NOMO-1 treated with DMSO at 0.1 percent for 48 hours (cell line): ENCODE data around the gene ARHGAP23.

Experiments used
- DNase-seq: peaks from one replicate; lab custom pipeline; 2025; ENCODE audit not compliant: unreplicated experiment; lab: John Stamatoyannopoulos, UW

Gene ARHGAP23

DNA sequence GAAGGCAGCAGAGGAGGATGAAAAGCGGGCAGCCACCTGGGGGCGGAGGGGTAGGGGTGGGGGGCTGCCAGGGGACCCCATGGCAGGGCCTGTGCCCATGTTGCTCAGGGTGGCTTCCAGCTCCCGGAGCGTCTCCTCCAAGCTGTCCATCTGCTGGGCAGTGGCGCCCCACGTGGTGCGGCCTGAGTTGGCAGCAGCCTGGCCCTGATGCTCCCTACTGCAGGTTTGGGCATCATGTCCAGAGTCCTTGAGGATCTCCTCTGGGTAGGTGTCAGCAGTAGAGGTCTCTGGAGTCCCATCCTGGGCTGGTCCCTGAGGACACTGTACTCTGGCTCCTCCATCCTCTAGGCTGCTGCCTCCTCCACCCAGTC is 116.6 kb downstream of the ARHGAP23 start:
- no peak for DNase-seq

DNA sequence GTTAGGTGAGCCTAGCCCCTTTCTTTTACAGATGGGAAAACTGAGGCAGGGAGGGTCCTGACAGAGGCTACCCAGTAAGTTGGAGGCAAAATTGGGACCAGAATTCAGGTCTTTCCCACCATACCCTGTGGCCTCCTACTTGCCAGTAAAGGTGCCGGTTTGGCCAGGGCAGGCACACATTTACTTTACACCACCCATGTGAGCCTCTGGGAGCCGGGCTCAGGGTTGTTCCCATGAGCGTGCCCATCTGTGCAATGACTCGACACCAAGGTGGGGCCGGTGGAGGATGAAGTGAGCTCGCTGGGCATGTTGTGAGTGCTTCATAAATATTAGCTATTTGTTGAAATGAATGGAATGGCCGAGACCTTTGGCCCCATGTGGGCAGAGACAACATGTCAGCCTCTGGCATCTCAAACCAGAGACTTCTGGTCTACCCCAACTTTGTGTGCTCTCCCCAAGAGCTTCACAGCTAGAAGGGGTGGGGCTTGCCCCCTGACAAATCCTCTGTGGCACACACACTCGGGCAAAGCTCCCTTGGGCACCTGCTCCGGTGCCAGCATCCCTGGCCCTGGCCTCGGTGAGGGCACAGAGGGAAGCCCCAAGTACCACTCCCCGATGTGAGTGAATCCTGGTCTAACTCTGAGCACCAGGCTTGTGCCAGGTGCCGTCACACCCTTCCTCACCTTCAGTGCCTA is 117.4 kb downstream of the ARHGAP23 start:
- DNase-seq, result no peak

DNA sequence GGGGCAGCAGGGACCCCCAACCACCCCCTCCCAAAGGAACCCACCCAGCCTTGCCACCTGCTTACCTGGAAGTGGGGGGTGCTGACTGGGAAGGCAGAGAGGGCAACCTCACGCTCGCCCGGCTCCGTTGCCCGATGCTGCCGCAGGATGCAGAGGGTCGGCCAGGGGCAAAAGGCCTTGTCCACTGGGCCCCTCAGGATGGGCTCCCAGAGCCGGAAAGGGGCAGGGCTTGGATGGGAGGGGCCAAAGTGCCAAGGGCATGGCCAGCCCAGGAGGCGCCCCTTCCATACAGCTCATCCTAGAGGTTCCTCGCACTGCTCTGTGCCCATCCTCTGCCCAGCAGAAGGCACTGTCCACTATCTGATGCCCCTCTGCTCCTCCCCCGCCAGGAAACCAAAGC is 118.1 kb downstream of the ARHGAP23 start:
- DNase-seq, result no peak

DNA sequence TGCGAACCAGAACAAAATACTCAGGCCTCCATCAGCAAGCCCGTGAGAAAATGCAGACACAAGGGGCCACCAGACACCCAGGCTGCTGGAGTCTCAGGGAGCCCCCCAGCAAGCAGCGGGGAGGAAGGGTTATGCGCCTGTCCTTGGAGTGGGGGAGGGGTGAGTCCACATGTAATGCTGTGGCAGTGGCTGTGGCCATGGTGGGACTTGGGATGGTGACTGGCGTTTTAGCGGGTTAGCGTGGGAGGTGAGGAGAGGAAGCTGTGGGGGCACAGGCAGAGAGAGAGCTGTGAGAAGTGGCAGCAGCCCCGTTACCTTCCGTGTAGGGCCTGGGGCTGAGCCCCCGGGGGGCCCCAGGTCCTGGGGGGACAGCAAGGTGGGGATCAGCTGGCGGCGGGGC is 119.2 kb downstream of the ARHGAP23 start:
- DNase-seq, result no peak

DNA sequence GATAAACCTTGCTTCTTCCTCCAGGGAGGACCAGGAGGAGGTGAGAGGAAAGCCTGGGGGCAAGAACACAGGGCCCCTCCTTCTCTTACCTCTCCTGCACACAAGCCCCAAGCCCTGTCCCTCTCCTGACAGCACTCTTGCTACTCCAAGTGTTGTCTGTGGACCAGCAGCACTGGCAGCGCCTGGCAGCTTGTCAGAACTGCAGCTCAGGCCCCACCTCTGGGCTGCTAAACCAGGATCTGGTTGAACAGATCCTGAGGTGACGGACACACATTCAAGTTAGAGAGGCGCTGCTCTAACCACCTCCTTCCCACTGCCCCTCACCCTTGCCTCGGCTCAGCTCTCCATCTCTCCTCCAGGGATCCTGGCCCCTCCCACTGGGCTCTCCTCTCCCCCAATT is 121.0 kb downstream of the ARHGAP23 start:
- no peak for DNase-seq

DNA sequence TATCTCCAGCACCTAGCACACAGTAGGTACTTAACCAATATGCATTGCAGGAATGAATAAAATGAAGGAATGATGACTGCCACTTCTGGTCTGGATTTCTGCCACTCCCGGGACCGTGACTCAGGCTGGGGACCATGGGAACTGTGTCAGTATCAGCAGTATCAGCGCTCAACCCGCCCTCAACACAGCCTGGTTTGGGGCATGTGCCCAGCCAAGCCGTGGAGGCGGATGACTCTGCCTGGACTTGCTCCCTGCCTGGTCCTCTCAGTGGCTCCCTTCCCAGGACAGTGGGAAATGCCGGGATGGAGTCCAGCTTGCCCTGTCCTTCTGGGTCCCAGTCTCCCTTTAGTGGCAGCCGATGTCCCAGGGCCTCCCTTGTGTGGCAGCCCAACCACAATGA is 122.4 kb downstream of the ARHGAP23 start:
- no peak for DNase-seq

DNA sequence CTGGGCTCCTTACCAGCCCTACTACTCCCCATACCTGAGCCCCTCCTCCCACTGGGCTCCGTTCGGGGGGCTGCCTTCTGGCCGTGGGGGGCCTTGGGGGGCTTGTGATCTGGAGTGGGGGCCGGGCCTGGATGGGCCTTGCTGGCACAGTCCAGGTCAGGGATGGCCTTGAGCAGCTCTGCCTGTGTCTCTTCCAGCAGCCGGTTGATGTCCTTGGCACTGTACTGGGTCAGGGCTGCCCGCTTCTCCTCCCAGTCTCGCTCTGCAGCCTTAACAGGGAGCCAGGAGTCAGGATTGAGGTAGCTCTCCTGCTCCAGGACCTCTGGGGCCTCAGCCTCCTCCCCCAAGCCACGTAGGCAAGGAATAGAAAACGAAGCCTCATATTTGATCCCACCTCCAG is 122.9 kb downstream of the ARHGAP23 start:
- no peak for DNase-seq

DNA sequence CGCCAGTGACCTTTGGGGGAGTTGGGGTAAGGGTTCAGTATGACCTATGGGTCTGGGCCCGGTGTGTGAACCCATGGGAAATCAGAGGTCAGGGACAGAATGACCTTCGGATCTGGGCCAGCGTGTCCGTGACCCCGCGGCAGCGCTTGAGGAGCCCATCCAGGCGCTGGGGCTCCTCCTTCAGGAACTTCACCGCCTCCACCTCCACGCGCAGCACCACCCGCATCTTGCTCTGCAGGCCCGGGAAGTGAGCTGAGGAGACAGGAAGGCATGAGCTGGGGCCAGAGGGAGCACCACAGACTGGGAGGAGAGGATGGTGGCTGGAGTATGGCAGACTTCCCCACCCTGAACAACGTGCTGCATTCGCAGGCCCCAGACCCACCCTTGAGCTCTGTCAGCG is 124.1 kb downstream of the ARHGAP23 start:
- DNase-seq, result no peak

DNA sequence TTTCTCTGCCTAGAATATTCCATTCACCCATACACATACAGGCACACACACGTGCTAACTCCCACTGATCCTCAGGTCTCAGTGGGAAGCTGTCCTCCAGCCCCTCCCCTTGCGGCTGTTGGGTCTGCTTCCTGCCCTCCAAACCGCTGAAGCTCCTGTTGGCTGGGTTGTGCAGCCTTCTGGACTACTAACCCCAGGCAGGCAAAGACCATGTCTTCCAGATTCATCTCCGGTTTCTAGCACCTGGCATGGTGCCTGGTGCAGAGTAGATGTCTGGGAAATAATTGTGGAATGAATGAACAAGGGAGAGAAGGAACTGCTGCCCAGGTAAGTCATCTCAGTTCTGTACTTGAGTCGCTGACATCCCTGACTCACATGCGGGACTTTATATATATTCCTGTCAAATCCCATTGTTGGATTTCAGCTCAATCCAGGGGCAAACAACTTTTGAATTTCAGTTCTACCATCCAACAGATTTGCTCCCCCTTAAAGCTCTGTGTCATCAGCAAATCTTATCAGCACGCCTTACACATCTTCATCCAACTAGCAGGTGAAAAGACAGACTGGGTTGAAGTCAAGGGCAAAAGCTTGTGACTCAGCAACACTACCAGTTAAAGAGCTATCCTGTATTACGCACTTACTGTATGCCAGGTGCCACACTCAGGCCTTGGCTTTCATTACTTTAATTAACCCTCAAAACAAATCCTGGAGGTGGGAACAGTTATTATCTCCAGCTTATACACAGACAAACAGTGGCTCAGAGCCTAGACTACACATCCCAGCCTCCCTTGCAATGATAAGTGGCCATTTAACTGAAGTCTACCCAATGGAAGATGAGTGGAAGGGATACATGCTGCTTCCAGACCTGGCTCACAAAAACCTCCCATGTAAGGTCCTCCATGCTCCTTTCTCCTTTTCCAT is 126.4 kb downstream of the ARHGAP23 start:
- DNase-seq, result no peak

DNA sequence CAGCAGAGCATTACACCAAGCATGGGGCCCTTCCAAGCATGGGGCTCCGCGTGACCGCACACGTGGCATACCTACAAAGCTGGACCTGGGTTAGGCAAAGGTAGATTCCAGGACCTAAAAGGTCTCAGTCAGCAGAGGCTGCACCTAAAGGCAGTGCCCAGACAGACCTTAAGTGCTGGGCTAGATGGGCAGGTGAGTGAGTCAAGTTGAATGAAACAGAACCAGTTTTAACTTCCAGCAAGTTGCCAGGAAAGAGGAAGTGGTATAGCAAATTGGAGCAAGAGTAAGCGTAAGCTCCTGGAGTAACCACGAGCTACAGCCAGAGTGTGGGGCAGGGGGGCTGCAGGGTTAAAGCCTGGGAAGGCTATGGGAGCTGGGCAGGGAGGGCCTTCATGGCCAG is 128.0 kb downstream of the ARHGAP23 start:
- peak; percentile 63 for DNase-seq

DNA sequence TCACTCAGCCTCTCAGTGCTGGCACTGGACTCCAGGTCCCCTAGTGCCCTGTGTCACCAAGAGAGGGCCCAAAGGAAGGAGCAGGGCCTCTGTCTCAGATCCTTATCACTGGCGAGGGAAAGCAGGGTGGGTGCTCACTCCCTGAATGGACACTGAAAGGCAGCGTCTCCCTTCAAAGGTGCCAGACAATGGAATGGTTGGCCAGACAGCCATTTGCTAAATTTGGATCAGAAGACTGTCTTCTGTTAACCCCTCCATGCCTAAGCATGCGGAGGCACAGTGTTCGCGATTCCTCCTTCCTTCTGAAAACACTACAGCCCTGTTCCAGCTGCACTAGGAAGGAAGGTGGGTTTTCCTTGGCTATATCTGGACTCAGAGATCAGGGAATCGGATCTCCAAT is 129.1 kb downstream of the ARHGAP23 start:
- no peak for DNase-seq

DNA sequence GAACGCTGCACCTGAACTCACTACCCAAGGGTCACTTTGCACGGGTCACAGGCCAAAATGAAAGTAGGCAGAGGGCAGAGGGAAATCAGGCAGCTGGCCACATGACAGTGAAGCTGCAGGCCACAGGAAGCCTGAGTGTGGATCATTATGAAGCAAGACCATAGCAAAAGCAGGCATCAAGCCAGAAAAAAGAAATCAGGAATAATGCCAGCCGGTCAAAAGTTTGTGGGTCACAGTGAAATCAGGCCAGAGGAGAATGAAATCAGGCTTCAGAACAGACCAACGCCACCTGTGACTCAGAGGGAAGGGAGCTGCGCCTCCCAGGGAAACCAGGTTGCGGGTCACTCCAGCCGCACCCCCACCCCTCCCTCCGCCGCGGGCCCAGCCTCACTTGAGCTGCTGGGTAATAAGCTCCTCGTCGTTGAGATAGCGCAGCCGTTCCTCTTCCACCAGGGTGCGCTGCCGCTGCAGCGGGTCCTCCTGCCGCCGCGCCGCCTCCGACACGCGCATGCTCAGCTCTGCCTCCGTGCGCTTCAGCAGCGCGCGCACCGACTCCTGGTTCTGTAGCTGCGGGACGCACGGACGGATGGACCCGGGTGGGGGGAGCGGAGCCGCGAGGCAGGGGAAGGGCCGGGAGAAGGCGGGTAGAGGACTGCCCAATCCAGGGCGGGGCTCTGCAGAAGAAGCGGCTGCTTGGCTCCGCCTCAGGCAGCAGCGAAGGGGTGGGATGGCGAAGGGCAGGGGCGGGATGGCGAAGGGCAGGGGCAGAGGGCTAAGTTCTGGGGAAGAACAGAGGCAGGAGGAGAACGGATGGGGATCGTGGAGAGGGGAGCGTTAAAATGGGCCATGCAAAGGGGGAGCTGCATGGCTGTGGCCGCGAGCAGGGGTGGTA is 129.8 kb downstream of the ARHGAP23 start:
- DNase-seq, result peak; percentile 91

DNA sequence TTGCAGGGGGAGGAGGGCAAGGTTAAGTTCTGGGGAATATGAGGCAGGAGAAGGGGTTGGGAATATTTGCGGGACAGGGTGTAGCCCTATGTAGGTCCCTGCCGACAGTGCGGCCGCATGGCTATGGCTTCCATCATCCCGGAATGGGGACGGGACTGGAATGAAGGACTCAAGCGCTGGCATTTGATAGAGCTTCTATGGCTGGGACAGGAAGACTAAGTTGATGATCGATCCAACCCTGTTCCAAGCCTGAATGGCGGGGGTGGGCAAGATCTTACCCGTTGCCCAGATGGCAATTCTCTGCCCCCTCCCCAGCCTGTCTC is 130.4 kb downstream of the ARHGAP23 start:
- DNase-seq, result no peak

DNA sequence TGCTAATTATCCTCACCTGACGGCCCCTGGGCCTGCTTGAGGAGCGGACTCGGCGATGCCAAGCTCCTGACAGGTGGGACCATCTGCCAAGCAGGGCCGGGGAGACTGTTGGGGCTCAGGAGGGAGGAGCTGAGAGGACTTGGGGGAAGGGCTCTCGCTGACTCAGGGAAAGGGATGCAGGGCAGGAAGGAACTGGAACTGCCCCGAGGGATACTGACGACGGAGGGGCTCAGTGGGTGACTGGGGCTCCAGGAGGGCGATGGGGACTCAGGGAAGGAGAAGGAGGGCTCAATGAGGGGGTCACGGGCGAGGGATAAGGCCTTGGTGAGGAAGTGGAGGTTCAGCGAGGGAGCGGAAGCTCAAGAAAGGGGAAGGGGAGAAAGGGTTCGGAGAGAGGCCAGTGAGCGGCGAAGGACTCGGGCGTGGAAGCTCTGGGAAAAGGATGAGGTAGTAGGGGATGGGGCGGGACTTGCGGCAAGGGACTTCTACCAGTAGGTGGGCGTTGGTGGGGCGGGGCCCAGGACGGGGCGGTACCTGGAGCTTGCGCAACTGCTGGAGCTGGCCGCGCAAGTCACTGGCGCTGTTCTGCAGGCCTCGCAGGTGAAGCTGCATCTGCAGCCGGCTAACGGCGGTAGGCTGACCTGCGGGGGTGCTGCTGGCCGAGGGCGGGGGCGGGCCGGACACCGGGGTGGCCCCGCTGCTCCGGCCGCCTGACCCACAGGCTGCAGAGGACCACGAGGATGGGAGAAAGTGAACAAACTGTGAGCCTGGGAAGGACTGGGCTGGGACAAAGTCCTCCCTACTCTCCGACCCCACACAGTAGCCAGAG is 131.0 kb downstream of the ARHGAP23 start:
- DNase-seq, result peak; percentile 82

DNA sequence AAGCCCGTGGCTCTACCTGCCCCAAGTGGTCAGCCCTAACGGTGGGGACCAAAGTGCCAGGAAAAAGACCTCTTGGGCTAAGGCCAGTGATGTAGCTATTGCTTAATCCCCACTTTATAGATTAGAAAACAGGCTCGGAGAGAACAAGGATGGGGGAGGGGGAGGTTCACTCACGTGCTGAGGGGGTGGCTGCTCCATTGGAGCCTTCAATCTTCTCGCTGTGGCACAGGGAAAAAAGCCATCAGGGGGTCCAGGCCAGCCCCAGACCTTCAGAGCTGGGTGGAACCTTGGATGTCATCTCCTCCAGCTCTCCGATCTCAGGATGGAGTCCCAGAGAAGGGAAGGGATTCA is 131.6 kb downstream of the ARHGAP23 start:
- DNase-seq, result no peak

DNA sequence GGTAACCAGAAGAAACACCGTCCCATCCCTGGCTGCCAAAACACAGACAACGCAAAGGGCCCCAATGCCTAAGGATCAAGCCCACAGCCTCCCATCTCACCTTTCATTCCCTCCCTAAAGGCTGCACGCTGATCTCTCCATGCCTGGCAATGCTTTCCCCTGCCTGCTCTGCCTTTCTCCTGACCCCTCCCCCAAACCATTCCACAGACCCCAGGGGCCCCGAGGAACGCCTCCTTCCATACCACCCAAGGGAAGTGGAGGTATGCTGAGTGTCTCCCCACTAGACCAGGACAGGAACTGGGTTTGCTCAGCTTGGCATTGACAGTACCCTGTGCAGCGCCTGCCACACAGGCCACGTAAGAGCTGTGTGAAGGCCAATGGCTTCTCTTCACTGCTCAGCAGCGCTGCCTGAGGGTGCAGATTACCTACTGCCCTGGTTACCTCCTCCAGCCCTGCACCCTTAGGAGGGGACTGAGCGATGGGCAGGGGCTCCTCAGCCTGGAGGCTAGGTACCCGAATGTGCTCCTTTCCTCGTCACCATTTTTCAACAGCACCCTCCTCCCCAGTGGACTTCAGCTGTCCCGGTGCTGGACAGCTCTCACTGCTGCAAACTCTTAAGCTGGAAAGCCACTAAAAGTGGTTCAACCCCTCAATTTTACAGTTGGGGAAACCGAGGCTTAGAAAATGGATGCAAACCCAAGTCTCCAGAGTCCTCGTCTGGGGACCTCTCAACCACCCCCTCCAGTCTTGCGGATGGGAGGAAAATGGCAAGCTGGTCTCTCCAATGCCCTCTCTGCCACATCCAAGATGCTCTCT is 132.4 kb downstream of the ARHGAP23 start:
- DNase-seq, result no peak

DNA sequence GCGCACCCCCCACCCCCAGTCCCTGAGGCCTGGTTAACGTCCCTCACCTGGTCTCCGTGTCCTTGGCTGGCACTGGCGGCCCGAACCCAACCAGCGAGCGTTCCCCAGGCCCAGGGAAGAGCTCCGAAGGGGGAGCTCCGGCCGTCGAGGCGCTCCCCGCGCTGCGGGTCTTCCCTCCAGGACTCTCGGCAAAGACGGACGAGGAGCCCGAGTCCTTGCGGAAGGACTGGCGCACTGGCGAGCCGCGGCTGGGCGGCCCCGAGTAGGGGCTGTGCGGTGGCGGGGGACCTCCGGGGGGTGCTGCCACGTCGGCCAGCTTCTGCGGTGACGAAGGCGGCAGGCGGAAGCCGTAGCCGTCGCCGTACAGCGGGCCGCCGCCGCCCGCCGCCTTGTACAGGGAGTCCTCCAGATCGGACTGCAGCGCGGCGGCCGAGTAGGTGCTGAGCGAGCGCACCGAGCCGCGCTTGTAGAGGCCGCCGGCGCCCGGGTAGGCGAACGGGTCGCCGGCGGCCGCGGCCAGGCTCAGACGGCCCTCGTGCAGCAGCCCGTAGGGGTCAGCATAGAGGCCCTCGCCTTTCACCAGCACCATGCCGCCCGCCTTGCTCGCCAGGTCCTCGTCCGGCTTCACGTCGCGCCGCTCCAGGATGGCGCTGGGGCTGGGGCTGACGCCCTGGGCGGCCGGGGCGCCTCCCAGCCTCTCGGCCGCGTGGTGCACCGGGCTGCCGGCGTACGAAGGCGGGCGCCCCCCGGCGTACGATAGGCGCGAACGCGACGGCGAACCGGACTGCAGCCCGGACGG is 133.4 kb downstream of the ARHGAP23 start:
- DNase-seq, result no peak
